Activated T-cell treated with anti-CD3 and anti-CD28 coated beads, Interleukin-2, amount 50 U/mL, for 24 hours (primary cell): Measurements from ENCODE around the gene DGKD.
A peak's percentile ranks its signal among the peaks of the same experiment; 100 is the strongest.

Experiments
- DNase-seq: peaks from one replicate; pipeline ENCODE4 v3.0.0-alpha.2; 2020
- H3K27ac Mint-ChIP-seq: 2 replicates; pipeline ENCODE4 v1.8.0; 2020; ENCODE audit warnings: mild to moderate bottlenecking, mixed read lengths
- H3K27me3 Mint-ChIP-seq: 2 replicates; pipeline ENCODE4 v1.8.0; 2020; ENCODE audit warnings: mixed read lengths
- H3K36me3 Mint-ChIP-seq: 2 replicates; pipeline ENCODE4 v1.8.0; 2020; ENCODE audit warnings: low read depth, mixed read lengths
- H3K4me1 Mint-ChIP-seq: 2 replicates; pipeline ENCODE4 v1.8.0; 2020; ENCODE audit warnings: low read depth, mixed read lengths
- H3K4me3 Mint-ChIP-seq: 2 replicates; pipeline ENCODE4 v1.8.0; 2020; ENCODE audit warnings: mild to moderate bottlenecking, moderate library complexity, mixed read lengths
- H3K9me3 Mint-ChIP-seq: 2 replicates; pipeline ENCODE4 v1.8.0; 2020; ENCODE audit warnings: mixed read lengths

DGKD gene

GRCh38 chr2:233456934-233457333 lies 102.6 kb downstream of the DGKD start:
- Mint-ChIP-seq H3K9me3 (no peaks in the 10 kb centered on the region), H3K27ac (peak overlapping the region; percentile 41), H3K36me3 (peaks cover 96% of the 10 kb centered on the region), H3K4me3 (no peak overlapping the region), H3K4me1 (no peaks in the 10 kb centered on the region), H3K27me3 (no peaks in the 10 kb centered on the region)
- no peak for DNase-seq

GRCh38 chr2:233457356-233457755 lies 103.1 kb downstream of the DGKD start:
- no peak overlapping the region for H3K4me3 Mint-ChIP-seq
- no peaks in the 10 kb centered on the region for H3K27me3 Mint-ChIP-seq
- H3K9me3 Mint-ChIP-seq = no peaks in the 10 kb centered on the region
- peak overlapping the region; percentile 53 for H3K27ac Mint-ChIP-seq
- peaks cover 96% of the 10 kb centered on the region for H3K36me3 Mint-ChIP-seq
- no peak for DNase-seq
- no peaks in the 10 kb centered on the region for H3K4me1 Mint-ChIP-seq

DNA sequence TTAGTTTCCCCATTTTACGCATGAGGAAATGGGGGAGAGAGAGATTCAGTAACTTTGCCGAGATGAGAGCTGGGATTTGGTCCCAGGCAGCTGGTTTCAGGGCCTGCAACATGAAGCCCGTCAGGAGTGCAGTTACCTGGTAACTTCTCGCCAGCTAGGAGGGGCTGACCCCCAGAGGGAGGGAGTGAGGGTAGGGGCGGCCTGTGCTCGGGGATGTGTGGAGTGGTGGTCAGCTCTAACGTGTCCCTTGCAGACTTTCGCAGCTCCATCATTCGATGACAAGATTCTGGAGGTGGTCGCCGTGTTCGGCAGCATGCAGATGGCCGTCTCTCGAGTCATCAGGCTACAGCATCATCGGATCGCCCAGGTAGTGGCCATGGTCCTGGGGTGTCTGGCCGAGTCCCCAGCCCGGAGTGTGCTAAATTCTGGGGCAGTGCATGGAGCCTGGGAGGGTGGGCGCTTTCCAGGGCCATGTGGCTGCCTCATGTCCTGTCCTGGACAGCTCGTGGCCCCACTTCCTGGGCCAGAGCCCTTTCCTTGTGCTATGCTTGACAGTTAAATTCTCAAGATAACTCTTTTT lies 103.8 kb downstream of the DGKD start:
- no peak for DNase-seq
- no peaks in the 10 kb centered on the region for H3K9me3 Mint-ChIP-seq
- H3K4me3 Mint-ChIP-seq = no peak overlapping the region
- peaks cover 97% of the 10 kb centered on the region for H3K36me3 Mint-ChIP-seq
- H3K4me1 Mint-ChIP-seq = no peaks in the 10 kb centered on the region
- H3K27me3 Mint-ChIP-seq = no peaks in the 10 kb centered on the region
- no peak overlapping the region for H3K27ac Mint-ChIP-seq

DNA sequence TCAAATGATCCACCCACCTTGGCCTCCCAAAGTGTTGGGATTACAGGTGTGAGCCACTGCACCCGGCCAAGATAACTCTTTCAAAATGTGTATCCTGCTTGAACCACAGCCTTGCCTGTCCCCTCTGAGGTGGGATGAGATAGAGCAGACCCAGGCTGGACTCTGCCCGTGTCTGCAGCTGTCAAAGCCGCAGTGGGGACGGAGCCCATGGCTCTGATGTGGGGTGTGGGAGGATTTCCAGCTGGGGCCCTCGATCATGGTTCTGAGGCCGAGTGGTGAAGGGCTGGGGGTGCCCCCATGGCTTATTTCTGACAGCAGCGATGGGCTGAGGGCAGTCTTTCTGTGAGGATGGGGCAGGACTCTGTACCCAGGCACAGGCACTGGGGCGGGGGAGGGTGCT lies 104.5 kb downstream of the DGKD start:
- no peak overlapping the region for H3K4me3 Mint-ChIP-seq
- no peaks in the 10 kb centered on the region for H3K9me3 Mint-ChIP-seq
- peaks cover 96% of the 10 kb centered on the region for H3K36me3 Mint-ChIP-seq
- DNase-seq = no peak
- H3K4me1 Mint-ChIP-seq = no peaks in the 10 kb centered on the region
- no peaks in the 10 kb centered on the region for H3K27me3 Mint-ChIP-seq
- H3K27ac Mint-ChIP-seq = no peak overlapping the region

- no peak for DNase-seq
- no peak overlapping the region for H3K27ac Mint-ChIP-seq
- peaks cover 96% of the 10 kb centered on the region for H3K36me3 Mint-ChIP-seq
- no peaks in the 10 kb centered on the region for H3K9me3 Mint-ChIP-seq
- H3K27me3 Mint-ChIP-seq = no peaks in the 10 kb centered on the region
- no peak overlapping the region for H3K4me3 Mint-ChIP-seq
- no peaks in the 10 kb centered on the region for H3K4me1 Mint-ChIP-seq
Measured at GRCh38 chr2:233459426-233459825, 105.1 kb downstream of the DGKD start.

DNA sequence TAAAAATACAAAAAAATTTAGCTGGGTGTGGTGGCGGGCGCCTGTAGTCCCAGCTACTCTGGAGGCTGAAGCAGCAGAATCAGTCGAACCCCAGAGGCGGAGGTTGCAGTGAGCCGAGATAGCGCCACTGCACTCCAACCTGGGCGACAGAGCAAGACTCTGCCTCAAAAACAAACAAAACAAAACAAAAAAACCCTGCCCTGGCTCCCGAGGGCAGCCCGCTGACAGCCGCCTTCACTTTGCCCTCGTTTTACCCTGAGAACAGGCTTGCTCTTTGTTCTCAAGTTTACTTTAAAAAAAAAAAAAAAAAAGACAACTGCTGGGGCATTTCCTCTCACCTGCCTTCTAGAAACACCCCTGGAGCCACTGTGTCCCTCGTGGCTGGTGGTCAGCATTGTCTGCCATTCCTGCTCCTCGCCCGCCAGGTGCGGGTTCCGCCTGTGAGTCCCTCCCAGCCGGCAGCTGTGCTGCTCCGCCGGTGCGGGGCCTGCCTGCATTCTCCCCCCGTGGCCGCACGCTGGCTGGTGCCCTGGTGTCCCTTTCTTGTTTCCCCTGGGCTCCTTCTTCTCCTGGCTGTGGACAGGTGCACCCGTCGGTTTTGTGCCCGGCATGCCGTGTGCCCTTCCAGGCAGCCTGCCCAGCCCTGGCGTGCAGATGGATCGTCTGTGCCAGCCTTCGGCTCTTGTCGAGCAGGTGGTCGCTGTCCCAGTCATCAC lies 106.6 kb downstream of the DGKD start:
- no peaks in the 10 kb centered on the region for H3K4me1 Mint-ChIP-seq
- no peak overlapping the region for H3K27ac Mint-ChIP-seq
- H3K9me3 Mint-ChIP-seq = no peaks in the 10 kb centered on the region
- H3K36me3 Mint-ChIP-seq = peaks cover 90% of the 10 kb centered on the region
- DNase-seq = no peak
- H3K27me3 Mint-ChIP-seq = no peaks in the 10 kb centered on the region
- no peak overlapping the region for H3K4me3 Mint-ChIP-seq

GRCh38 chr2:233461481-233461891 lies 107.2 kb downstream of the DGKD start:
- no peak overlapping the region for H3K4me3 Mint-ChIP-seq
- no peak for DNase-seq
- H3K9me3 Mint-ChIP-seq = no peaks in the 10 kb centered on the region
- H3K4me1 Mint-ChIP-seq = no peaks in the 10 kb centered on the region
- H3K27me3 Mint-ChIP-seq = no peaks in the 10 kb centered on the region
- H3K27ac Mint-ChIP-seq = peak overlapping the region; percentile 52
- peaks cover 90% of the 10 kb centered on the region for H3K36me3 Mint-ChIP-seq

DNA sequence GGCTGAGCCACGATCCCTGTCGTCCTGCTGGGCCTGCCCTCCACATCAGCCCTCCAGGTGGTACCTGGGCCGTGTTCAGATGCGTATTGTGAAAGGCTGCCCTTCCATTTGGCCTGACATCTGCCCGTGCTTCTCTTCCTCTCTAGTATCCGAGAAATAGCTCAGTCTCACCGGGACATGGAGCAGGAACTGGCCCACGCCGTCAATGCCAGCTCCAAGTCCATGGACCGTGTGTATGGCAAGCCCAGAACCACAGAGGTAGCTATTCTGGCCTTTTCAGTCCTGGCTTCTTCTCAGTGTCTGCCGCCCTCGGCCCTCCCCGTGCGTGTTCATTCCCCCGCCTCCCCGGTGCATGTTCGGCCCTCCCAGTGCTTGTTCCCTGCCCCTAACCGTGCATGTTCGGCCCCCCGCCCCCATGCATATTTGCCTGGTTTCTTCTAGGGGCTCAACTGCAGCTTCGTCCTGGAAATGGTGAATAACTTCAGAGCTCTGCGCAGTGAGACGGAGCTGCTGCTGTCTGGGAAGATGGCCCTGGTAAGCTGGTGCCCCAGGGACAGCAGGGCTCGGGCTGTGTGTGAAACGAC lies 108.0 kb downstream of the DGKD start:
- Mint-ChIP-seq H3K4me3 (no peak overlapping the region), H3K36me3 (peaks cover 89% of the 10 kb centered on the region), H3K27ac (no peak overlapping the region)

DNA sequence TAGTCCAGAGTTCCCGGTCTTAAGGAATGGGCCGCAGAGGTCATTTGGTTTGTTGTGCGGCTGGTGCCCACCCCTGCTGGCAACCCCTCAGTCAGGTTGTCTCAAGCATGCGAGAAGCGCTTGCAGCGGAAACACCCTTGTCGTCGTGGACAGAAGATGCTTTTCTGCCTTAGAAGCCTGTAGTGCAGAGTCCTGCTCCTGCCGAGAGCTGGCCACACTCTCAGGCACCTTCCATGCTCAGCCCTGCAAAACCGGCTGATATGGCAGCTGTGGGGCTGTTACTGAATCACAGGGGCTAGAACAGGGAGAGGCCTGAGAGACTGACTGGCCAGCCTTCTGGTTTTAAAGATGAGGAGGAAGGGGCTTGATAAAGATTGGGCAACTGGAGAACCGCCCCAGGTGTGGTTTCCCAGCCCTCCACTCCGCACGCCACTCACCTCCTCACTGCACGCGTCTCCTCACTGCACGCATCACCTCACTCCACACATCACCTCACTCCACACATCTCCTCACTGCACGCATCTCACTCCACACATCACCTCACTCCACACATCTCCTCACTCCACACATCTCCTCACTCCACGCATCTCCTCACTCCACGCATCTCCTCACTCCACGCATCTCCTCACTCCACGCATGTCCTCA lies 108.7 kb downstream of the DGKD start:
- H3K36me3 Mint-ChIP-seq = peaks cover 89% of the 10 kb centered on the region
- H3K27me3 Mint-ChIP-seq = no peaks in the 10 kb centered on the region

More for the DNA sequence above, 108.0 kb downstream of the DGKD start:
- Mint-ChIP-seq H3K9me3 (no peaks in the 10 kb centered on the region), H3K4me1 (no peaks in the 10 kb centered on the region), H3K27me3 (no peaks in the 10 kb centered on the region)
- no peak for DNase-seq

DNA sequence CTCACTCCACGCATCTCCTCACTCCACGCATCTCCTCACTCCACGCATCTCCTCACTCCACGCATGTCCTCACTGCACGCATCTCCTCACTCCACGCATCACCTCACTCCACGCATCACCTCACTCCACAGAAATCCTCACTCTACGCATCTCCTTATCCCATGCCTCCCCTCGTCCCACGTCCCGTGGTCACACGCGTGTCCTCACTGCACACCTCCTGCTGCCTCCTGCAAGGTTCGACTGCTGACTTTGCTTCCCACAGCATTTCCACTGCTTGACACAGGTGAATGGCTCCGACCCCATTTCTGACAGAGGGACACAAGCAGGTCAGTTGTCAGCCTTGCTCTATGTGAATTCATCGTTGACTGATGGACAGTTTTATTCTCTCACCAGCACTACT lies 109.3 kb downstream of the DGKD start:
- Mint-ChIP-seq H3K4me3 (no peak overlapping the region), H3K27me3 (no peaks in the 10 kb centered on the region), H3K4me1 (no peaks in the 10 kb centered on the region), H3K9me3 (no peaks in the 10 kb centered on the region), H3K36me3 (peaks cover 91% of the 10 kb centered on the region), H3K27ac (peak overlapping the region; percentile 44)
- no peak for DNase-seq

More for the DNA sequence above, 108.7 kb downstream of the DGKD start:
- Mint-ChIP-seq H3K27ac (no peak overlapping the region), H3K4me3 (no peak overlapping the region), H3K4me1 (no peaks in the 10 kb centered on the region), H3K9me3 (no peaks in the 10 kb centered on the region)
- DNase-seq = no peak

DNA sequence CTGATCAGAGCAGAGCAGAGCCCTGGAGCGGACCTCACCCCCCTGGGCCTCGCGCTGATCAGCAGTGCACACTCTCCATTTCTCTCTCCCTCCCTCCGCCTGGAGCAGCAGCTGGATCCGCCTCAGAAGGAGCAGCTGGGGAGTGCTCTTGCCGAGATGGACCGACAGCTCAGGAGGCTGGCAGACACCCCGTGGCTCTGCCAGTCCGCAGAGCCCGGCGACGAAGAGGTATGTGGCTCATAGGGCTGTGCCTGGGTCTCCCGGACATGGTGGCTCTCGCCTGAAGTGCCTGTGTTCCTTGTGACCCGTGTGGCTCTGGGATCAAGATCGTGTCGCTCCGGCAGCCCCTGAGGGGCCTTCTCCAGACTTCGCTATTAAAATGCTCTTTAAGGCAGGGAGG lies 109.8 kb downstream of the DGKD start:
- no peaks in the 10 kb centered on the region for H3K9me3 Mint-ChIP-seq
- peak overlapping the region; percentile 26 for H3K27ac Mint-ChIP-seq
- no peaks in the 10 kb centered on the region for H3K4me1 Mint-ChIP-seq
- no peak overlapping the region for H3K4me3 Mint-ChIP-seq
- no peak for DNase-seq
- peaks cover 91% of the 10 kb centered on the region for H3K36me3 Mint-ChIP-seq
- no peaks in the 10 kb centered on the region for H3K27me3 Mint-ChIP-seq

DNA sequence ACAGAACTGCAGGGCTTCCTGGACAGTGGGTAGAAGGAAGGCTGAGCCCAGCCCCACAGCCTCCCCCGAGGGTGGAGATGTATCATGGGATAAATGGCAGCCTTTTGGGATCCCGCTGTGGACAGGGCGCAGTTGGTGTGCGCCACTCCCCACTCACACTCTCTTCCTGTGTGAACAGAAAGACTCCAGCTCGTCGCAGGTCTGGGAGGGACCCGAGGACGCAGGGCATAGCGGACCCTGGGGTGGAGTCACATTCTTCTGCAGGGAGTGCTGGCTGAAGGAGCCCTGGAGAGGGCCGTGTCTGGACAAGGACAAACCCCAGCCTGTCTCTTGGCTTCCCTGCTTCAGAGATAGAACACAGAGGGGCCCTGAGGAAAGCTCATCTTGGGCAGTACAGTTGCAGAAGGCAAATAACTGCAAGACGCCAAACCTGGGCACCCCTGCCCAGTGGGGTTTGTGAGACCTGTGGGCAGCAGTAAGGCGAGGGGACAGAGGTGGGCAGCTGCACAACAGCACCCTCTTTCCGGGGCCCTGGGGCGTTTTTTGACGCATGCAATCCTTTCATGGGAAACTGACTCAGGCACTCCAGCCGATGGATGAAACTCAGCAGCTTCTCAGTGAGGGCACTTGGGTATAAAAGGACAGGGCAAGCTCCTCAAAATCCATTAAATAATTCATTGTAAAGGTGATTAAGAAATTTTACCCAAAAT lies 110.4 kb downstream of the DGKD start:
- peaks cover 91% of the 10 kb centered on the region for H3K36me3 Mint-ChIP-seq

GRCh38 chr2:233466991-233467603 lies 112.8 kb downstream of the DGKD start:
- no peak for DNase-seq
- no peaks in the 10 kb centered on the region for H3K9me3 Mint-ChIP-seq
- H3K36me3 Mint-ChIP-seq = peaks cover 92% of the 10 kb centered on the region
- peak overlapping the region; percentile 52 for H3K27ac Mint-ChIP-seq
- no peaks in the 10 kb centered on the region for H3K4me1 Mint-ChIP-seq
- H3K4me3 Mint-ChIP-seq = no peak overlapping the region
- no peaks in the 10 kb centered on the region for H3K27me3 Mint-ChIP-seq

More for the DNA sequence above, 110.4 kb downstream of the DGKD start:
- H3K4me3 Mint-ChIP-seq = no peak overlapping the region
- no peaks in the 10 kb centered on the region for H3K4me1 Mint-ChIP-seq
- no peaks in the 10 kb centered on the region for H3K27me3 Mint-ChIP-seq
- H3K27ac Mint-ChIP-seq = peak overlapping the region; percentile 26
- H3K9me3 Mint-ChIP-seq = no peaks in the 10 kb centered on the region
- DNase-seq = no peak
